ENCODE results near the gene ABCB9.
"Not testable (repeated sequence)": the region's sequence is repeated elsewhere in the genome, so short reads cannot be mapped to it uniquely, and the experiment has no call there.

The ABCB9 gene

GRCh38 chr12:122965851-122966742 is at the start of gene ABCB9:
TSS of gene ABCB9 (minus strand) at chr12:122966463. CDS start at chr12:122960235, 6,228 bp downstream.
- no peaks in the 10 kb centered on the region for H3K27me3 Mint-ChIP-seq
- ATAC-seq (ENCODE audit: low read depth) = peak; percentile 95
- H3K4me3 Mint-ChIP-seq = peak within 1 kb of the TSS; percentile 82
- H3K9me3 Mint-ChIP-seq = no peaks in the 10 kb centered on the region
- peak; percentile 82 to 87 for DNase-seq (ENCODE audit: low spot score in 2 of 2)
- H3K4me1 Mint-ChIP-seq = peaks cover 6% of the 10 kb centered on the region
- peak within 1 kb of the TSS; percentile 6 for H3K27ac Mint-ChIP-seq
- no peaks in the 10 kb centered on the region for H3K36me3 Mint-ChIP-seq

GRCh38 chr12:123014473-123014872 is 48.2 kb upstream of the ABCB9 start:
- H3K36me3 Mint-ChIP-seq; H3K4me3 Mint-ChIP-seq; H3K9me3 Mint-ChIP-seq; H3K4me1 Mint-ChIP-seq; ATAC-seq (ENCODE audit: low read depth); H3K27ac Mint-ChIP-seq; DNase-seq (ENCODE audit: low spot score in 2 of 2); H3K27me3 Mint-ChIP-seq: not testable (repeated sequence)

GRCh38 chr12:123013185-123014095 is 47.2 kb upstream of the ABCB9 start:
- Mint-ChIP-seq H3K27me3 (no peaks in the 10 kb centered on the region), H3K27ac (no peak overlapping the region), H3K36me3 (peaks cover 11% of the 10 kb centered on the region), H3K4me1 (peaks cover 3% of the 10 kb centered on the region), H3K9me3 (no peaks in the 10 kb centered on the region), H3K4me3 (no peak overlapping the region)
- DNase-seq (ENCODE audit: low spot score in 2 of 2) (no peak), ATAC-seq (ENCODE audit: low read depth) (no peak)

- Mint-ChIP-seq H3K27ac (no peak overlapping the region), H3K4me1 (no peaks in the 10 kb centered on the region)
These were observed 45.4 kb upstream of the ABCB9 start for GRCh38 chr12:123011701-123012100.

GRCh38 chr12:123010681-123011080 is 44.4 kb upstream of the ABCB9 start:
- no peaks in the 10 kb centered on the region for H3K27me3 Mint-ChIP-seq
- ATAC-seq (ENCODE audit: low read depth) (no peak), DNase-seq (ENCODE audit: low spot score in 2 of 2) (no peak)
- H3K9me3 Mint-ChIP-seq = no peaks in the 10 kb centered on the region
- H3K4me3 Mint-ChIP-seq = no peak overlapping the region
- H3K27ac Mint-ChIP-seq = peak overlapping the region; percentile 57
- peaks cover 14% of the 10 kb centered on the region for H3K36me3 Mint-ChIP-seq
- H3K4me1 Mint-ChIP-seq = no peaks in the 10 kb centered on the region

More at GRCh38 chr12:123011701-123012100, 45.4 kb upstream of the ABCB9 start:
- DNase-seq (ENCODE audit: low spot score in 2 of 2) = no peak
- Mint-ChIP-seq H3K36me3 (peaks cover 16% of the 10 kb centered on the region), H3K27me3 (no peaks in the 10 kb centered on the region), H3K9me3 (no peaks in the 10 kb centered on the region), H3K4me3 (no peak overlapping the region)
- no peak for ATAC-seq (ENCODE audit: low read depth)

- H3K36me3 Mint-ChIP-seq = peaks cover 14% of the 10 kb centered on the region
- H3K9me3 Mint-ChIP-seq = no peaks in the 10 kb centered on the region
- peak overlapping the region; percentile 57 for H3K27ac Mint-ChIP-seq
- ATAC-seq (ENCODE audit: low read depth) (no peak), DNase-seq (ENCODE audit: low spot score in 2 of 2) (no peak)
- H3K4me1 Mint-ChIP-seq = no peaks in the 10 kb centered on the region
- no peaks in the 10 kb centered on the region for H3K27me3 Mint-ChIP-seq
- H3K4me3 Mint-ChIP-seq = no peak overlapping the region
These were observed 43.8 kb upstream of the ABCB9 start for GRCh38 chr12:123010110-123010509.

GRCh38 chr12:123006977-123007376 is 40.7 kb upstream of the ABCB9 start:
- no peak overlapping the region for H3K4me3 Mint-ChIP-seq
- H3K4me1 Mint-ChIP-seq = no peaks in the 10 kb centered on the region
- no peaks in the 10 kb centered on the region for H3K27me3 Mint-ChIP-seq
- DNase-seq (ENCODE audit: low spot score in 2 of 2) = no peak
- no peak for ATAC-seq (ENCODE audit: low read depth)
- H3K36me3 Mint-ChIP-seq = peaks cover 15% of the 10 kb centered on the region
- H3K9me3 Mint-ChIP-seq = no peaks in the 10 kb centered on the region
- no peak overlapping the region for H3K27ac Mint-ChIP-seq

GRCh38 chr12:123005081-123005626 is 38.9 kb upstream of the ABCB9 start:
- ATAC-seq (ENCODE audit: low read depth) (no peak), DNase-seq (ENCODE audit: low spot score in 2 of 2) (no peak)
- no peak overlapping the region for H3K27ac Mint-ChIP-seq
- H3K4me3 Mint-ChIP-seq = no peak overlapping the region
- peaks cover 12% of the 10 kb centered on the region for H3K36me3 Mint-ChIP-seq
- no peaks in the 10 kb centered on the region for H3K4me1 Mint-ChIP-seq
- H3K9me3 Mint-ChIP-seq = no peaks in the 10 kb centered on the region
- no peaks in the 10 kb centered on the region for H3K27me3 Mint-ChIP-seq

DNA sequence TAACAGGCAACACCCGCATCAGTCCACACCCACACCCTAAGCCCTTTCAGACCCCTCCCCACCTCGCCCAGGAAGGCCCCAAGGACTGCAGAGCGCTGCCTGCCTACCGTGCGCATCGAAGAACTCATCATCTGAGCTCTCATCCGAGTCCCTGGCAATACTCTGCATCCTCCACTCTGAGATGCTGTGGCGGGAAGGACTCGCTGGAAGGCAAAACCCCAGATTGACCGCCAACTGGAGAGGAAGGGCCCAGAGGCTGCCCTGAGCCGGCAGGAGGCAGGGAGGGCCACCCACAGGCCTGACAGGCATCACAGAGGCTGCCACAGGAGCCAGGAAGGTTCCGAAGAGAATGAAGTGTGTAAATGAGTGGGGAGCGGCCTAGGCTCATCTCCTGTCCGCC is 38.0 kb upstream of the ABCB9 start:
- DNase-seq (ENCODE audit: low spot score in 2 of 2) (no peak), ATAC-seq (ENCODE audit: low read depth) (no peak)
- peaks cover 10% of the 10 kb centered on the region for H3K36me3 Mint-ChIP-seq
- no peaks in the 10 kb centered on the region for H3K27me3 Mint-ChIP-seq
- no peaks in the 10 kb centered on the region for H3K4me1 Mint-ChIP-seq
- no peaks in the 10 kb centered on the region for H3K9me3 Mint-ChIP-seq
- no peak overlapping the region for H3K27ac Mint-ChIP-seq
- H3K4me3 Mint-ChIP-seq = no peak overlapping the region

GRCh38 chr12:123003257-123003656 is 37.0 kb upstream of the ABCB9 start:
- Mint-ChIP-seq H3K36me3 (peaks cover 7% of the 10 kb centered on the region), H3K4me3 (no peak overlapping the region), H3K27ac (no peak overlapping the region), H3K9me3 (no peaks in the 10 kb centered on the region), H3K4me1 (no peaks in the 10 kb centered on the region), H3K27me3 (no peaks in the 10 kb centered on the region)
- ATAC-seq (ENCODE audit: low read depth) (no peak), DNase-seq (ENCODE audit: low spot score in 2 of 2) (no peak)

DNA sequence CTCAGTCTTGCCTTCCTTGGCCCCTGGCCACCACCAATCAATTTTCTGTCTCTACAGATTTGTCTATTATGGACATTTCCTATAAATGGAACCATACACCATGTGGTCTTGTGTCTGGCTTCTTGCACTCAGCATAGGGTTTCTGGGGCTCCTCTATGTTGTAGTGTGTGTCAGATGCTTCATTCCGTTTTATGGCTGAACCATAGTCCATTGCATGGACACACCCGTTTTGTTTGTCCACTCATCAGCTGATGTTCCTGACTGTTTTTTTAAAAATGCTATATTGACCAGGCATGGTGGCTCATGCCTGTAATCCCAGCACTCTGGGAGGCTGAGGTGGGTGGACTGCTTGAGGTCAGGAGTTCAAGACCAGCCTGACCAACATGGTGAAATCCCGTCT is 35.2 kb upstream of the ABCB9 start:
- peaks cover 5% of the 10 kb centered on the region for H3K36me3 Mint-ChIP-seq
- no peak overlapping the region for H3K4me3 Mint-ChIP-seq
- no peak for DNase-seq (ENCODE audit: low spot score in 2 of 2)
- no peaks in the 10 kb centered on the region for H3K9me3 Mint-ChIP-seq
- no peaks in the 10 kb centered on the region for H3K4me1 Mint-ChIP-seq
- no peak for ATAC-seq (ENCODE audit: low read depth)
- H3K27me3 Mint-ChIP-seq = no peaks in the 10 kb centered on the region
- no peak overlapping the region for H3K27ac Mint-ChIP-seq

GRCh38 chr12:123000578-123000977 is 34.3 kb upstream of the ABCB9 start:
- Mint-ChIP-seq H3K9me3 (no peaks in the 10 kb centered on the region), H3K4me3 (no peak overlapping the region), H3K4me1 (no peaks in the 10 kb centered on the region), H3K27ac (no peak overlapping the region), H3K36me3 (peaks cover 5% of the 10 kb centered on the region), H3K27me3 (no peaks in the 10 kb centered on the region)
- no peak for ATAC-seq (ENCODE audit: low read depth)
- no peak for DNase-seq (ENCODE audit: low spot score in 2 of 2)

DNA sequence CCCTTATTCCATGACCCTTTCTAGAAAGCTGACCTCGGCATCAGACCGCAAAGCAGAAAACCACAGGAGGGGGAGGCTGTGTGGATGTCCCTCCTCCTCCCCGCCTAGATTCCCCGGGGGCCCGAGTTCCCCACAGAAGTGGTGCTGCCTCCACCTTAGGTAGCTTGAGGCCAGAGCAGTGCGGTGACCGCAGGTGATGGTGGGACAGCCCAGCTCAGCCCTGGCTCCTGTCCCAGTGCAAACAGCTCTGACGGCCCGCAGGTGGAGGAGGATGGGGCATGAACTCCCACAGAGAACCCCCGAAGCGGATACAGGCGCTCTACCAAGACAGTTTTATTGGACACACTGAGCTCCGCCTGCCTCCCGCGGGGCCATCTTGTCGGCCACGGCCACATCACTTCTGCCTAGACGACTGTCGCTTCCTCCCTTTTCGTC is 33.7 kb upstream of the ABCB9 start:
- no peaks in the 10 kb centered on the region for H3K27me3 Mint-ChIP-seq
- peaks cover 5% of the 10 kb centered on the region for H3K36me3 Mint-ChIP-seq
- DNase-seq (ENCODE audit: low spot score in 2 of 2) (no peak), ATAC-seq (ENCODE audit: low read depth) (no peak)
- no peaks in the 10 kb centered on the region for H3K4me1 Mint-ChIP-seq
- H3K27ac Mint-ChIP-seq = no peak overlapping the region
- H3K4me3 Mint-ChIP-seq = no peak overlapping the region
- H3K9me3 Mint-ChIP-seq = no peaks in the 10 kb centered on the region
